ENCODE results near the gene IFRD2. TPM values are rescaled to one million over a fixed set of nuclear protein-coding genes. Genes with fewer than 3 reads are reported as not detected.

The IFRD2 gene
- total and polyA plus RNA-seq, 2 of the 13 experiments (the other 11 are each of a cell fraction or from before 2014, with no cell fraction given), result 32.8 to 96.1 TPM

DNA sequence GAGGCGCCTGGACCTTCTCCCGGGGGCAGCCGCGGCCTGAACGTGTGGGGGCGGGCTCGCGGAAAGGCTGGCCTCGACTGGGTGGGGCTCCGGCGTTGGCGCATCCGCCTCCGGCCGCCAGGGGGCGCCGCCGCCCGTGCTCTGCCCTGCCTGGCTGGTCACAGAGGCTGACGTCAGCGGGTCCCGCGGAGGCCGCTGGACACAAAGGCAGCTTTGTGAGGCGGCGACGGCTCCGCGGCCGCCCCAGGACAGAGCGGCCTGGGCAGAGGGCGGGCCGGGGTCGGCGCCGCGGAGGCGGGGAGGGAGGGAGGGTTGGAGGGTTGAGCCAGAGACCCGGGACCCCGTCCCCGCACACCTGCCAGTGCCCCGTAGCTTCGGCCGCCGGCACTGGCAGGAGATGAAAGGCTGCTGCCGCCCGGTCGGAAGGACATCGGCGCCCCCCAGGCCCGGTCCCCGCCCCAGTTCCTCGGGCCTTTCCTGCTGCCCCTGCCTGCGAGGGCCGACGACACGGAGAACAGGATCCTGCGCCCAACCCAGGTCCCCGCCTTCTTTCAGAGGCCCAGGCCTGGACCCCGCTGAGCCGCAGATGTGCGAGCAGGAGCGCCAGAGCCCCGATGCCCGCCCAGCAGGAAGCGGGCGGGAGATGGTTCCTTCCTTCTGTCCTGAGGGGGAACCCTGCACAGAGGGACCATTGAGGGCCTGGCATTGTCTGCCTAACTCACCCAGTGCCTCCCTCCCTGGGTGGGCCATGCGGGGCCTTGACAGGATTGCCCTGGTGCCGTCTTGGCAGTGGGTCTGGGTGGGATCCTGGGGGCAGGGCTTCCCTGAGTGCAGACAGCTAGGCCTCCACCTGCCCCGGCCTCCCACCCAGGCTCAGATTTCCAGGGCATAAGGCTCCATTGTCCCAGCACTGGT, 31.9 kb downstream of the IFRD2 start (continued):
- TF ChIP-seq PRDM15 (CRISPR knock-in tag; IDR thresholded peaks at IDR 0.05) (peak; percentile 41; the same call in 1 of the 2 replicates), MAF1 (CRISPR knock-in tag; IDR thresholded peaks at IDR 0.05; ENCODE audit: borderline replicate concordance) (0 out of 2 replicates have a peak, but pooled peaks have one; percentile 27), NAIF1 (CRISPR knock-in tag; IDR thresholded peaks at IDR 0.05; ENCODE audit: borderline replicate concordance) (no peak), RFX3 (CRISPR knock-in tag; IDR thresholded peaks at IDR 0.05) (no peak), FOSL2 (CRISPR knock-in tag; IDR thresholded peaks at IDR 0.05) (no peak), ZNF605 (CRISPR knock-in tag; IDR thresholded peaks at IDR 0.05) (peak; percentile 86), SMARCC2 (IDR thresholded peaks at IDR 0.05) (no peak), SP140L (CRISPR knock-in tag; IDR thresholded peaks at IDR 0.05; ENCODE audit: borderline replicate concordance) (no peak), DNMT1 (CRISPR knock-in tag; IDR thresholded peaks at IDR 0.05) (0 out of 2 replicates have a peak, but pooled peaks have one; percentile 20), JUN (CRISPR knock-in tag; IDR thresholded peaks at IDR 0.05) (peak; percentile 94), SNRNP70 (IDR thresholded peaks at IDR 0.05; ENCODE audit: low read depth, low read length) (no peak), ZNF777 (CRISPR knock-in tag; IDR thresholded peaks at IDR 0.05) (peak; percentile 37), YEATS4 (CRISPR knock-in tag; IDR thresholded peaks at IDR 0.05; ENCODE audit: borderline replicate concordance) (peak; percentile 91), ISX (CRISPR knock-in tag; conservative IDR thresholded peaks at IDR 0.05) (no peak), RBM22 (optimal IDR thresholded peaks at IDR 0.05; ENCODE audit: low read length) (no peak), U2AF2 (IDR thresholded peaks at IDR 0.05; ENCODE audit: low read depth, low read length) (no peak), ZNF709 (CRISPR knock-in tag; IDR thresholded peaks at IDR 0.05) (peak; percentile 42)
- TF ChIP-seq, protein P1, sequence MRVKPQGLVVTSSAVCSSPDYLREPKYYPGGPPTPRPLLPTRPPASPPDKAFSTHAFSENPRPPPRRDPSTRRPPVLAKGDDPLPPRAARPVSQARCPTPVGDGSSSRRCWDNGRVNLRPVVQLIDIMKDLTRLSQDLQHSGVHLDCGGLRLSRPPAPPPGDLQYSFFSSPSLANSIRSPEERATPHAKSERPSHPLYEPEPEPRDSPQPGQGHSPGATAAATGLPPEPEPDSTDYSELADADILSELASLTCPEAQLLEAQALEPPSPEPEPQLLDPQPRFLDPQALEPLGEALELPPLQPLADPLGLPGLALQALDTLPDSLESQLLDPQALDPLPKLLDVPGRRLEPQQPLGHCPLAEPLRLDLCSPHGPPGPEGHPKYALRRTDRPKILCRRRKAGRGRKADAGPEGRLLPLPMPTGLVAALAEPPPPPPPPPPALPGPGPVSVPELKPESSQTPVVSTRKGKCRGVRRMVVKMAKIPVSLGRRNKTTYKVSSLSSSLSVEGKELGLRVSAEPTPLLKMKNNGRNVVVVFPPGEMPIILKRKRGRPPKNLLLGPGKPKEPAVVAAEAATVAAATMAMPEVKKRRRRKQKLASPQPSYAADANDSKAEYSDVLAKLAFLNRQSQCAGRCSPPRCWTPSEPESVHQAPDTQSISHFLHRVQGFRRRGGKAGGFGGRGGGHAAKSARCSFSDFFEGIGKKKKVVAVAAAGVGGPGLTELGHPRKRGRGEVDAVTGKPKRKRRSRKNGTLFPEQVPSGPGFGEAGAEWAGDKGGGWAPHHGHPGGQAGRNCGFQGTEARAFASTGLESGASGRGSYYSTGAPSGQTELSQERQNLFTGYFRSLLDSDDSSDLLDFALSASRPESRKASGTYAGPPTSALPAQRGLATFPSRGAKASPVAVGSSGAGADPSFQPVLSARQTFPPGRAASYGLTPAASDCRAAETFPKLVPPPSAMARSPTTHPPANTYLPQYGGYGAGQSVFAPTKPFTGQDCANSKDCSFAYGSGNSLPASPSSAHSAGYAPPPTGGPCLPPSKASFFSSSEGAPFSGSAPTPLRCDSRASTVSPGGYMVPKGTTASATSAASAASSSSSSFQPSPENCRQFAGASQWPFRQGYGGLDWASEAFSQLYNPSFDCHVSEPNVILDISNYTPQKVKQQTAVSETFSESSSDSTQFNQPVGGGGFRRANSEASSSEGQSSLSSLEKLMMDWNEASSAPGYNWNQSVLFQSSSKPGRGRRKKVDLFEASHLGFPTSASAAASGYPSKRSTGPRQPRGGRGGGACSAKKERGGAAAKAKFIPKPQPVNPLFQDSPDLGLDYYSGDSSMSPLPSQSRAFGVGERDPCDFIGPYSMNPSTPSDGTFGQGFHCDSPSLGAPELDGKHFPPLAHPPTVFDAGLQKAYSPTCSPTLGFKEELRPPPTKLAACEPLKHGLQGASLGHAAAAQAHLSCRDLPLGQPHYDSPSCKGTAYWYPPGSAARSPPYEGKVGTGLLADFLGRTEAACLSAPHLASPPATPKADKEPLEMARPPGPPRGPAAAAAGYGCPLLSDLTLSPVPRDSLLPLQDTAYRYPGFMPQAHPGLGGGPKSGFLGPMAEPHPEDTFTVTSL (CRISPR knock-in tag; IDR thresholded peaks at IDR 0.05; ENCODE audit: borderline replicate concordance), result no peak
- TF ChIP-seq, protein P2, sequence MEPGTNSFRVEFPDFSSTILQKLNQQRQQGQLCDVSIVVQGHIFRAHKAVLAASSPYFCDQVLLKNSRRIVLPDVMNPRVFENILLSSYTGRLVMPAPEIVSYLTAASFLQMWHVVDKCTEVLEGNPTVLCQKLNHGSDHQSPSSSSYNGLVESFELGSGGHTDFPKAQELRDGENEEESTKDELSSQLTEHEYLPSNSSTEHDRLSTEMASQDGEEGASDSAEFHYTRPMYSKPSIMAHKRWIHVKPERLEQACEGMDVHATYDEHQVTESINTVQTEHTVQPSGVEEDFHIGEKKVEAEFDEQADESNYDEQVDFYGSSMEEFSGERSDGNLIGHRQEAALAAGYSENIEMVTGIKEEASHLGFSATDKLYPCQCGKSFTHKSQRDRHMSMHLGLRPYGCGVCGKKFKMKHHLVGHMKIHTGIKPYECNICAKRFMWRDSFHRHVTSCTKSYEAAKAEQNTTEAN (CRISPR knock-in tag; conservative IDR thresholded peaks at IDR 0.05), result 0 out of 2 replicates have a peak, but pooled peaks have one; percentile 2

Data from HepG2 (cell line).